Fibroblast of lung (primary cell): ENCODE measurements around the gene KCNIP4.

Experiments used
- CTCF ChIP-seq, 2 donors: IDR thresholded peaks in 1 of 2; conservative IDR thresholded peaks in 1 of 2; 1 replicate in 1 of 2; 2 replicates in 1 of 2; pipeline ENCODE4 v1.5.1; 2011 to 2012; ENCODE audit warnings: low read length in 2 of 2, control low read depth in 1 of 2, inconsistent platforms in 1 of 2, low read depth in 1 of 2, mild to moderate bottlenecking in 1 of 2
- EZH2 ChIP-seq: IDR thresholded peaks from 2 replicates; pipeline ENCODE4 v1.5.1; 2012; ENCODE audit warnings: low read length, control low read depth, mild to moderate bottlenecking; ENCODE audit errors: missing control alignments

- TF ChIP-seq CTCF (conservative IDR thresholded peaks at IDR 0.05 in 1 of 2, IDR thresholded peaks at IDR 0.05 in 1 of 2; ENCODE audit: low read depth in 1 of 2, low read length in 2 of 2) (no peak), EZH2 (no peak)
These were observed 1043.6 kb downstream of the KCNIP4 start for GRCh38 chr4:20904966-20905365.
